GM19463 (cell line): Measurements from ENCODE around the gene ARHGEF6.
A peak's percentile ranks its signal among the peaks of the same experiment; 100 is the strongest.
"Not testable (repeated sequence)": the region's sequence is repeated elsewhere in the genome, so short reads cannot be mapped to it uniquely, and the experiment has no call there.

ENCODE experiments used
- ATAC-seq: cut with Tn5 transposase; IDR thresholded peaks from one replicate; pipeline ENCODE4 v1.9.1; 2021; ENCODE audit warnings: mild to moderate bottlenecking, moderate library complexity; ENCODE audit not compliant: unreplicated experiment

Gene ARHGEF6

DNA sequence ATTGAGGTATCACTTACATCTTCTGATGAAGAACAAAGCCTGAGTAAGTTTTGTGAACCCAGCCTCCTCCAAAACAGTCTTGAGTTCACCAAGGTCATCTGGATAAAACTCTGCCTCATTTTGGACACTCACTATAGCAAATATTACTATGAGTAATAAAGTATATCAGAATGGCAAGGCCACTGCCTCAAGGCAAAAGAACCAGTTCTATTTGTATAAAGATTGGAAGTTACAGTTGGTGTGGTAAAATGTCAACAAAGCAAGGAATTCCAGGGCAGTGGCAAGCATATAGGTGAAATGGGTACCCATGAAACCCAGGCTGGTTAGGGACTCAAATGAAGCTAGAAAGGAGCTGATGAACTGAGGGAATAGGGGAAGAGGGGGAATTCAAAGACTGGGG lies 2.4 kb upstream of the ARHGEF6 start:
- no peak for ATAC-seq

DNA sequence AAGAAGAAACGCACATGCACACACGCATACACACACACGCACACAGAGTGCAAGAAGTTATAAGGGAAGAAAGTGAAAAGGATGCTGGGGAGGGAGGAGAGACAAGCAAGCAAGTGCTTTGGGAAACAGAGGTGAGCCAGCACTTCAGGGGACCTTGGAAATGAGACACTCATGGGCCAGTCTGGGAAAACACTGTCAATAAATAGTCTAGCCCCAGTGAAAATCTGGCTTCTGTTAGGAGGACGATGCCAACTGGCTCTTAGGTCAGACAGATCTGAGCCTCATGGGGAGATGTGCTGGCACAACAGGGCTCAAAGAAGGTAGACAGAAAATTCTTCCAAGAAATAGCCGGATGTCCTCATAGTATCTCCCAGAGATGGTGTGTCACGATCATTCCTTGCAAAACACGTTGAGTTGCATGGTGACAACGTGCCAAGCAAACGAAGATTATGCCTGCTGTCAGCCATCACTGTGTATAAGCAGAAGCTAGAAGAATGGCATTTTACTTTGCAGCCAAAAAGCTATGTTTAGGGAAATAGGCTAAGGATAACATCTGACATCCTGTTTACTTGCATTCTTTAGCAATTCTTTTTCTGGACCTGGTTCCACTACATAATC lies 557 bp upstream of the ARHGEF6 start:
- ATAC-seq: no peak

DNA sequence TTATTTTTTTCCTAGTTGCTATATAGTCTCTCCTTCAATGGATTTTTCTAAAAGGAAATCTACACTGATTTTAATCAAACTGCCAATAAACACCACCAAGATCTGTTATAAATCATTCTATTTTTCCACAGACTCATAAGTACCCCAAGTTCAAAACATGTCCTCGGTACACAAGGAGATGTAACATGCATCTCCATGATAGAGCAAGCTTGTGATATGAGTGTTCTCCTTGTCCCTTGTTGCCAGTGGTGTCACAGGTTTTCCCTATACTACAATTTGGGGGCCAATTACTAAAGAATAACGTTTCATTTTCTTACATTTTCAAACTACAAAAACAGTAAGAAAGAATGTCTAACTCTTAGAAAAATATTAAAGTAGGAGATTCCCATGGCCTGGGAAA lies 491 bp downstream of the ARHGEF6 start:
- no peak for ATAC-seq

DNA sequence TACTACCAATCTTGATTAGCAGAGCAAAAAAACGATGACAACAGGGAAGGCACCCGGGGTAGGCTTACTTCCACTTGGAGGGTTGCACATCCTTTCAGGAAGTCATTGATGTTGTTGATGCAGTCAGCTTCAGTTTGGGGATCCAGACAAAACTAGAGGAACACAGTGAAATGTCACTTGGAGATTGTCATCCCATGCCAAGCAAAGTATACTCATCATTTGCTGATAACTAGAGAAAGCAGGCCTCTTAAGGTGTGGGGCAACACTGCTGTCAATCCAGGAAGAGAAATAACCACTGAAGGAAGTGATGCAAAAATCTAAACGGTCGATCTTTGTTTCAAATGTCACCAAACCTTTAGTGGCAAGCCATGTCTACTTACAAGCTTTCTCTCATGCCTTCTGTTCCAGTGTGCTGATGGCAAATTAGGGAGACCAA lies 1.4 kb downstream of the ARHGEF6 start:
- peak; percentile 43 for ATAC-seq

DNA sequence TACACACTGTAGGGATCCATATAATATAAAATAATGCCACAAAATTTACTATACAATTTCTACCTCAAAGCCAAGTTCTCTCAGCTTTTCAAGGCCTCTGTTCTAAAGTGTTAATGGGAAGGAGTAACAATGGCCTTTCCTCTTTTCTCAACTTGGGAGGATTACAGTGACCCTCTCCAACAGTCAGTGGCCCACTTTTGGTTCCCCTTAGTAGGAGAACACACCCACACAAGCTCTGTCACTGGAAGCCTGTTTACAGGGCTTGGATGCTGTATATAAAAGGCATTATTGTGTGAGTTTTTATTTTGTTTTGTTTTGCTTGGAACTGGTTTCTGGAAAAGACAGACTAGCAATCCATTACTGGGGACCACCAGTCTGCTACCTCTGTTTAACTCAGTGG lies 1.8 kb downstream of the ARHGEF6 start:
- no peak for ATAC-seq

DNA sequence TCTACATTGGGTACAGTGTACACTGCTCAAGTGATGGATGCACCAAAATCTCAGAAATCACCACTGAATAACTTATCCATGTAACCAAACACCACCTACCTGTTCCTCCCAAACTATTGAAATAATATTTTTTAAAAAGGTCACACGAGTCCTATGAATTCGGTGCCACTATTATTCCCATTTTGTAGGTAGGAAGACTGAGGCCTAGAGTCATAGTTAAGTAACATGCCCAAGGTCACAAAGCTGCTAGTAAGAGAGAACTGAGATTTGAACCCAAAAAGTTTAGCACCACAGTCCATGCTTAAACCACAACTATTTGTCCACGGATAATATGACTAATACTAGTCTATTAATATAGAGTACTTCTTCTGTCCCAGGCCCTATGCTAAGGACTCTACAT lies 2.7 kb downstream of the ARHGEF6 start:
- no peak for ATAC-seq

DNA sequence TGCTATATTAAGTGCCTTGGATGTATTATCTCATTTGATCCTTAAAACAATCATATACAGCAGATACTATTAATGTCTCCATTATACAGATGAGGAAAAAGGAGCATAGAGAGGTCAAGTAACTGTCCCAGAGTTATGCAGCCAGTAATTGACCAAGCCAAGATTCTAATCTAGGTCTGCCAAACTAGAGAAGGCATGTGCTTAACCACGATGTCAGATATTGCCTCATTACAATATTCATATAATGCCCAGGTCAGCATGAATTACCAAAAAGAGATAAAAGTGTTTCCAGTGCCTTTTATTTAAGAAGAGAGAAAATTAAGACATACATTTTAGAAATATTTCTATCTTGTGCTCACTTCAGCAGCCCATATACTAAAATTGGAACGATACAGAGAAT lies 7.1 kb downstream of the ARHGEF6 start:
- no peak for ATAC-seq

DNA sequence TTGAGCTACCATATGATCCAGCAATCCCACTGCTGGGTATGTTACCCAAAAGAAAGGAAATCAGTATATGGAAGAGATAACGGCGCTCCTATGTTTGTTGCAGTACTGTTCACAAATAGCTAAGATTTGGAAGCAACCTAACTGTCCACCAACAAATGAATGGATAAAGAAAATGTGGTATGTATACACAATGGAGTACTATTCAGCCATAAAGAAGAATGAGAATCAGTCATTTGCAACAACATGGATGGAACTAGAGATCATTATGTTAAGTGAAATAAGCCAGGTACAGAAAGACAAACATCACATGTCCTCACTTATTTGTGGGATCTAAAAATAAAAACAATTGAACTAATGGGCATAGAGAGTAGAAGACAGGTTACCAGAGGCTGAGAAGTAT lies 8.9 kb downstream of the ARHGEF6 start:
- not testable (repeated sequence) for ATAC-seq

DNA sequence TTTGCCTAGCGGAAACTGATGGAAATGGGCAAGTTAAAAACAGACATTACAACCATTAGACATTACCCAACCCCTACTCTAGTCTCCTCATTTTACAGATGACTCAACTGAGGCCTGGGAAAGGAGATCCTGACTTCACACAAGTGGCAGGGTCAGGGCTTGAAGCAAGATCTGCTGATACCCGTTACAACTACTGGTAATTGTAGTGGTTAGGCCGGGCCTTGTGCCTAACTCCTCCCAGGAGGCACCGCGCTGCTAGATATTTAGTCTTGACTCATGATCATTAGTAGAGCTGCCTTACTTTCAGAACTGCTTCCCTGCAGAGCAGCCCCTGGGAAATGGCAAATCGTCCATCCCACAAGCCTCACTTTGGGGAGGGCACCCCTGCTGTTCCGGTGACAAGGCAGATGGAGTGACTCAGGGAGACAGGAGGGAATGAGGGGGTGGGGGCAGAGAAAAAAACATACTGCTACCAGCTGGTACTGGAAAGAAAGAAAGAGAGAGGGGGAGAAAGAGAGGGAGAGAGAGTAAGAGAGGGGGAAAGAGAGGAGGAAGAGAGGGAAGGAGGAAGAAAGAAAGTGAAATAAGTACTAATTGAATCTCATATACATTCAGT lies 12.2 kb downstream of the ARHGEF6 start:
- peak; percentile 40 for ATAC-seq

DNA sequence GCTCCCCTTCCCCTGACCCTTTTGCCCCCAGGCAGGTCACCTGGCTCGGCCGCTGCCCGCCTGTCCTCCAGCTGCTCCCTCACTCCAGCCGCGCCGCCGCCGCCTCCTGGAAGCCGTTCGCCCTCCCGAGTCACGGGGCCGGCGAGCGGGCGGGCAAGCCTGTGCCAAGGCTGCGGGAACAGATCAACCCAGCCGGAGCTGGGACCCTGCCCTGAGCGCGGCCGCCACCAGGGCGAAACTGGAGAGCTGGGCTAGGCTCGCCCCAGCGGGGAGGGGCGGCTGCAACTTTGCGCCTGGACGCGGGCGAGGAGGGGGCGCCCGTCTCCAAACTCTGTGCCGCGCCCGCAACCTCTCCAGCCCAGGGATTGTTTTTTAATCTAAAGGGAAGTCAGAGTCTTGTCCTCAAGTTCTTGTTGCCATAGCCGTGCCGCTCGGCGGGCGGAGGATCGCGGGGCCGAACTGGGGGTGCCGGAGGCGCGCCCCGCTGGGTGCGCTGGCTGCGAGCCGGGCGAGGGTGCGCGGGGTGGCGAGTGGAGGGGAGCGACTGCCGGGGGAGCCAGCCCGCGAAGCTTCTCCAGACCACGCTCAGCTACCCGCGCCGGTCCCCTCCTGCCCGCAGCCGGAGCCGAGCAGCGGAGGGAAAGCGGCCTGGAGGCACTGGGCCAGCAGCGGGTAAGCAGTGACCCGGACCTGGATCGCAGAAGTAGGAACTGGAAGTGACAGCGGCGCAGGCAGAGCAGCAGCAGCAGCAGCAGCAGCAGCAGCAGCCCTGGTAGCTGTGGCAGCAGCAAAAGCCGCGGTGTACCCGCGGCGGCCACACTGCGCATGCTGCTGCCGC lies 13.4 kb downstream of the ARHGEF6 start:
- peak; percentile 74 for ATAC-seq

DNA sequence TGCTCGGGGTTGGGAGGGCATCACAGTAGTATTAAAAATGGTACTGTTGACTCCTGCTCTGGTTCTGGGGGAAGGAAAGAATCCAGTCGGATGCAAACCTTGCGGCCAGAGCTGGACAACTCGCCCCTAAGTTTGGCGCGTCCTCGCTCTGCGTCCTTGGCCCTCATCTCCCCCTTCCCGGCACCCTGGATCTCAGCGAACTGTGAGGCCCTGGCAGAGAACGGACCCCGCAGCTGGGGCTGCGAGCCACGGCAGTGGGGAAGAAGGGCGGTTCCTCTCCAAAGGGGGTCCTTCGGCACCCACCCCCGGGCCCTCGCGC lies 14.0 kb downstream of the ARHGEF6 start:
- ATAC-seq: no peak

DNA sequence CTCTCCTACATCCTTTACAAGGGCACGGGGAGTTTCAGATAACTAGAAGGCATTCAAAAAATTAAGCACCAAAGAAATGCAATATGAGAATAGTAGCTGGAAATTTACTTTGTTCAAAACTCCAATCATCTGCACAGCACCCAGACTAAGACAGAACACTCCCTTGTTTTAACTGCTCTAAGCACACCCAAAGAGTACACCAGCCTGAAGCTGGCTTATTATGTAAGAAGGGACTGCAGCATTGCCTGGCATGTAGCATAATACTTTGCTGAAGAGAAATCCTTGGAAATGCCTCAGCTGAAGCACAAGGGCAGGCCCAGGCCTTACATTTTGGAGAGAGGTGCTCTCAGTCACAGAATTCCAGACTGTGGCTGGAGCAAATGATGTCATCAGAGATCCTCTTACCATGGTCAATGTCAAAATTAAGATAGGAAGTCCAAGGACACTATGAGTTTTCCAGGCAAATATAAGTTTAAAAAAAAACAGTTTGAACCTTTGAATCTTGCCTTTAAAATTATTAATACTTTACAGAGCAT lies 14.8 kb downstream of the ARHGEF6 start:
- no peak for ATAC-seq

DNA sequence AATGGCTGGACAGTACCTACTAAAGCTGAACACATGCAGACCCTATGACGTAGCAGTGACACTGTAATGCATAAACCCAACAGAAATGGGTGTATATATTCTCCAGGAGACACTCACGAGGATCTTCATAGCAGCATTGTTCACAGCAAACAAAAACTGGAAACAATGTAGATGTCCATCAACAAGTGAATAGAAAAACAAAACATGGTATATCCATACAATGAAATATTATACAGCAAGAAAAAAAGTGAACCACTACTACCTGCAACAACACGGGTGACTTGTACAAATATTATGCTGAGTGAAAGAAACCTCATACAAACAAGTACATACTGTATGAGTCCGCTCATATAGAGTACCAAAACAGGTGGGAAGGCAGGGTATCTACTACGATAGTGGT lies 16.5 kb downstream of the ARHGEF6 start:
- no peak for ATAC-seq

DNA sequence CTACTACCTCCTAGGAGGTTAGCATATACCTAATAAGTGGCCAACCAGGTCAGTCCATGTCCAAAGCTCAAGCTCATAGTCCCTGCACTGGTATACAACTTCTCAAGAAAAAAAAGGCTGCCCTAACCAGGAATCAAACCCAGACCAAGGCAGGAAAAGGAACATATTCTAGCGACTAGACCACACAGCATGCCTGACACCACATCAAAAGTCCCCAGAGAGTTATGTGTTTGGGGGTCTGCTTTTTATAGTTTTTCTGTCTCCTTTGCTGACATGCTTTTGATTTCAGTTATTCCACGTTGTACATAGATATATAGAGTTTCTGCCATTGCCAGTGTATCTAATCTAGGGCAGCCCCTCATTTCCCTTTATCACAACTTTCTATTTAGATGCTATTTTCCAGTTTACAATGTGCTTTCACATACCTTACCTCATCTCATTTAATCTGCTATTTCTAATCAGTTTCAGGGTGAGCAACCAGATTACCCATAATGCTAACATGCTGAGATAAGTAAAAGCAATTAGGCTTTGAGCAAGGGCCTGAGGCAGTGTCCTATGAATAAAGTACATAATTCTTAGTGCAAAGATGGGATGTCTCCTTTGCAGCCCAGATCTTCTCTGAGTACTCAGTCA lies 17.8 kb downstream of the ARHGEF6 start:
- no peak for ATAC-seq

DNA sequence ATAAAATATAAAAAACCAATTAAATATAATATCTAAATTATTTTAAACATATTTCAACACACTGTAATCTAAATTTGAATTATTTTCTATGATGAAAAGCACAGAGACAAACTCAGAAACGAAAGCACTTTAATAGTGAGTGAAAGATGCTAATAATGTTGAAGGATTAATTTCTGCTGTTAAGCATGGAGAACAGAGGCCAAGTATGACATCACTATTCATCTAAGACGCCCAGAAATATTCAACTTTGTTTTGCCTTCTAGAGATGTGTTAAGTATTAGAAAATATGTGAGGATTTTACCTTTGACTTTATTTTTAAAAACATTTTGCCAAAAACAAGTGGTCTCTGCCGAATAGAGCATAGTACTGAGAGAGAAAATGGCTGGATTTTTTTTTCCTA lies 19.3 kb downstream of the ARHGEF6 start:
- no peak for ATAC-seq

DNA sequence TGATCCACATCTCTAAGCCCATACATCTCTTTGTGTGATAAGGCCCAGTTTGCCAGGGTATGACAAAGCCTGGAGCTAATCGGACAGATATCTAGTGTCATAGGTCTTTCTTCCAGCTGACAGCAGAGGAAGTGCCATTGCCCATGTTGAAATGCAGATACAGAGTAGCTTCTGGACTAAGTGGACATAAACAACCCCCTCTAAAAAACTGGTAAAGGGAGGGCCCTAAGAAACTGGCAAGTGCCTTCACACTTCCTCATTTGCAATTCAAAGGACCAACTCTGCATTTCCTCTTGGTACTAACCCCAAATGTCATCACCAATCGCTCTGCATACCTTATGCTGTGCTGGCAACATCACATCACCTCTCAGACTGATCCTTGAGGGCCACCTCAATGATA lies 20.8 kb downstream of the ARHGEF6 start:
- ATAC-seq: peak; percentile 80

DNA sequence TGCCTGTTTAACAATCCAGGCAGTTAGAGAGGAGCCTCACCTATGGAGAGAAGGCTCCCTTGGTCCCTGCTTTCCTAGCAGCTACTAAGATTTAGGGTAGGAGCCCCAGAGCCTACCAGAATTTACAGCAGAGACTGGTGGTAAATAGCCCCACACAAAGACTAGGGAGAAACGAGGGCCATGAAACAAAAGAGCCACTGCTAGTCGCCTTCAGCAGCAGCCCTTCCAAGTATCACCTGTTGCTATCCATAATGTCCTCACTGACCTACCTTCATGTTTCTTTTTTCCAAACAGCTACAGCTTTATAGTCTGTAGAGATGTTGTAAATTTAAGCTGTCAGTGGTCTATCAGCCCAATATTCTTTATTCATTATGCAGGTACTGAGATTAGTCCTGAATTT lies 25.3 kb downstream of the ARHGEF6 start:
- ATAC-seq: no peak

DNA sequence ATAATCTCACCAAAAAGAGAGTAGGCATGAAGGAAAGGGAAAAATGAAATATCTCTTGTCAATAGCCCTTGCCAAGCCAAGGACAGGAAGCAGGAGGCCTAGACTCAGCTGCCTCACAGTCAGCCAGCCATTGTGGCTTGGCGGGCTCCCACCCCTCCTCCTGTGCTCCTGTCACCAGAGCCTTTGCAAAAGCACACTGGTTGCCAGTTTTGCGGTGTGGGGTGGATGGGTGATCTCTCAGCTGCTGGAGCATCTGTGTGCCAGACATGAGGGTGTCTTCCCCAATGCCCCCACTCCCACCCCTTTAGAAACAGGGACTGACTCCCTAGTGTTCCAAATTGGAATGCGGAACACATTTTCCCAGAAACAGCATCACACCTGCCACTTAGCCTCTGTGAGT lies 26.1 kb downstream of the ARHGEF6 start:
- ATAC-seq: no peak

DNA sequence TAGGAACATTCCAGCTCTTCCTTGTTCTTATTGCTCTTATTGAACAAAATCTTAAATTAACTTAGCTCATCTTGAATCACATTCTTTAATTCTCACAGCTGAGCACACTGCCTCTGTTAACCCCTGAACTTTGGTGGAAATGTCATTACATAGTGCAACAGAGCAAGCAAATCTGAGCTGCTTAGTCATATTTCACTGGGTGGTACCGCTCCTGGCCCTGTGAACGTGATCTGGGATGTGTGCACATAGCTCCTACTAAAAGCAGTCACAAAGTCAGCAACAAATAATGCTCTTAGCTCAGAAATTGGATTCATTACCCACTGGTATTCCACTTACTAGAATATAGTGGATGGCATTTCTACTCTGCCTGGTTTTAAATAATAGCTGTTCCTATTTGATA lies 27.9 kb downstream of the ARHGEF6 start:
- no peak for ATAC-seq

DNA sequence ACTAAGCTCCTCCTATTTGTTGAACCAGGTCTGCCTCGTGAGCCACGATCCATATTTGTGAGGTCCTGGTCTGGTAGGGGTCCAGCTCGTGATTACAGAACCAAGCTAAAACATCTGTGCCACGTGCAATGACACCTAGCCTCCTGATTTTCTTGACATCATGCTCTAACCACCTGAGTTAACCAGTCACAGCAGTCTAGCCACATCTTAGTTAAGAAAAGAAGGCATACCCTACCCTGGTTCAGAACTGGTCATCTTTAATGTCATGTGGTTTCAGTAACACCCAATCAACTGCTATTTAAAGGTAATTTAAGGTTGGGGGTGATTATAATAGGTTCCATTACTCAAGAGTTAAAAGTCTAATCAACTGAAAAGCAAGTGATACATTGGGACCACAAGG lies 28.4 kb downstream of the ARHGEF6 start:
- ATAC-seq: no peak

DNA sequence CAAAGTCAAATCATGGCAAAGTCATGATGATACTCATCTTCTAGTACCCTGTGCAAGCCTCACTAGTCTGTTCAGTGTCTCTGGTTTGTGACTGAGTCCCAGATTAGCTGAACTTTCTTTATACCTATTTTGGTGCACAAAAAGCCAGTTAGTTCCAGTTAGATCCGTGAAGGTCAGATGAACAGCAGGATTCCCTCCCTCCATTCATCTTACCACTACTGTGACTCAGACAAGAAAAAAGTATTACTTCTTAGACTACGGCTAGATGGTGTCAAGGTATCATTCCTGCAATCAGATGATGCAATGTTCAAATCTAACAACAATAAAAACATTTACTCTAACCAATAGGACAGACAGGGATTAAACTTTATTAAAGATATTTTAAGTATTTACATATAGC lies 30.4 kb downstream of the ARHGEF6 start:
- no peak for ATAC-seq
